Measurements from ENCODE around the gene CAMTA1. TPM values are rescaled to one million over a fixed set of nuclear protein-coding genes. Genes with fewer than 3 reads are reported as not detected.

The CAMTA1 gene
- total RNA-seq, 1 experiment from 2014 or later, result 82.2 TPM

GRCh38 chr1:7295946-7296345 lies 510.7 kb downstream of the CAMTA1 start:
- BruUV-seq (replicated peaks), result no TSS peak

GRCh38 chr1:7296968-7297367 lies 511.7 kb downstream of the CAMTA1 start:
- TF ChIP-seq REST (IDR thresholded peaks at IDR 0.05; ENCODE audit: insufficient read depth in 1 of 2, low read depth in 2 of 2, low read length in 1 of 2) (no peak), SIN3A (IDR thresholded peaks at IDR 0.05; ENCODE audit: borderline replicate concordance, insufficient read depth, low read depth, low read length) (no peak), CTCF (IDR thresholded peaks at IDR 0.05) (no peak), POLR2AphosphoS5 (IDR thresholded peaks at IDR 0.05; ENCODE audit: low read depth, low read length) (no peak), TCF7L2 (IDR thresholded peaks at IDR 0.05; ENCODE audit: low read depth, low read length) (no peak)
- no peak overlapping the region for H3K27ac ChIP-seq (ENCODE audit: low read length)
- H3K9me3 ChIP-seq (ENCODE audit: control insufficient read depth, insufficient read depth, low read depth, low read length), result peaks cover 3% of the 10 kb centered on the region; the same call in 1 of the 2 replicates
- ChIA-PET POLR2A (no interaction called here), CTCF (no interaction called here)
- in situ Hi-C loops (cut with HindIII; ENCODE audit: low pct_unique_long_range_greater_than_20kb, low sequenced_read_pairs), result no loop called here
- H3K36me3 ChIP-seq (ENCODE audit: control insufficient read depth, insufficient read depth, low read length), result no peaks in the 10 kb centered on the region
- no peak for ATAC-seq
- H3K4me3 ChIP-seq (ENCODE audit: low read depth in 2 of 2, low read length in 2 of 2), result no peak overlapping the region
- H3K4me1 ChIP-seq (ENCODE audit: control insufficient read depth, insufficient read depth, low read length), result peaks cover 35% of the 10 kb centered on the region
- no TSS peak for BruUV-seq (replicated peaks)
- no peak for DNase-seq (ENCODE audit: low read depth, low spot score)
- intact Hi-C loops (cut with micrococcal nuclease; ENCODE audit: unreplicated experiment), result no loop called here
- no peaks in the 10 kb centered on the region for H3K27me3 ChIP-seq (ENCODE audit: control insufficient read depth, insufficient read depth, low read length)

More at GRCh38 chr1:7295946-7296345, 510.7 kb downstream of the CAMTA1 start:
- ATAC-seq (no peak), DNase-seq (ENCODE audit: low read depth, low spot score) (no peak)
- Histone ChIP-seq H3K4me3 (ENCODE audit: low read depth in 2 of 2, low read length in 2 of 2) (no peak overlapping the region), H3K27ac (ENCODE audit: low read length) (peak overlapping the region; percentile 29; the same call in 1 of the 2 replicates), H3K36me3 (ENCODE audit: control insufficient read depth, insufficient read depth, low read length) (no peaks in the 10 kb centered on the region), H3K27me3 (ENCODE audit: control insufficient read depth, insufficient read depth, low read length) (no peaks in the 10 kb centered on the region), H3K9me3 (ENCODE audit: control insufficient read depth, insufficient read depth, low read depth, low read length) (peaks cover 3% of the 10 kb centered on the region; the same call in 1 of the 2 replicates), H3K4me1 (ENCODE audit: control insufficient read depth, insufficient read depth, low read length) (peaks cover 25% of the 10 kb centered on the region)
- in situ Hi-C loops (cut with HindIII; ENCODE audit: low pct_unique_long_range_greater_than_20kb, low sequenced_read_pairs) (no loop called here), intact Hi-C loops (cut with micrococcal nuclease; ENCODE audit: unreplicated experiment) (no loop called here)
- ChIA-PET POLR2A (no interaction called here), CTCF (no interaction called here)
- TF ChIP-seq POLR2AphosphoS5 (IDR thresholded peaks at IDR 0.05; ENCODE audit: low read depth, low read length) (no peak), TCF7L2 (IDR thresholded peaks at IDR 0.05; ENCODE audit: low read depth, low read length) (no peak), SIN3A (IDR thresholded peaks at IDR 0.05; ENCODE audit: borderline replicate concordance, insufficient read depth, low read depth, low read length) (no peak), REST (IDR thresholded peaks at IDR 0.05; ENCODE audit: insufficient read depth in 1 of 2, low read depth in 2 of 2, low read length in 1 of 2) (no peak), CTCF (IDR thresholded peaks at IDR 0.05) (no peak)
